ENCODE measurements around the gene DACH1.

- TF ChIP-seq POLR2AphosphoS5 (IDR thresholded peaks at IDR 0.05), result no peak
- no peak for TF ChIP-seq CTCF (IDR thresholded peaks at IDR 0.05)
- TF ChIP-seq POLR2A (IDR thresholded peaks at IDR 0.05), result no peak
- TF ChIP-seq EP300 (IDR thresholded peaks at IDR 0.05; ENCODE audit: low read depth), result no peak
These were observed 38.4 kb downstream of the DACH1 start for GRCh38 chr13:71828564-71828963.
